CD4-positive, alpha-beta T cell treated with Interleukin-6 for 4 hours (primary cell): ENCODE measurements around the gene PSG4.
"Not testable (repeated sequence)": the region's sequence is repeated elsewhere in the genome, so short reads cannot be mapped to it uniquely, and the experiment has no call there.

Source experiments
- DNase-seq: peaks from one replicate; pipeline ENCODE4 v3.0.0-alpha.2; 2020; ENCODE audit warnings: mixed read lengths

PSG4 gene

GRCh38 chr19:43197666-43198397 lies 7.6 kb downstream of the PSG4 start:
- not testable (repeated sequence) for DNase-seq

- not testable (repeated sequence) for DNase-seq
Observed at GRCh38 chr19:43194397-43194796, 11.0 kb downstream of the PSG4 start.

GRCh38 chr19:43192381-43193155 lies 12.9 kb downstream of the PSG4 start:
- DNase-seq, result not testable (repeated sequence)

GRCh38 chr19:43188092-43188491 lies 17.3 kb downstream of the PSG4 start:
- not testable (repeated sequence) for DNase-seq

GRCh38 chr19:43186311-43186935 lies 19.0 kb downstream of the PSG4 start, which contains the start of gene PSG5:
Gene PSG5 (minus strand): TSS chr19:43186536. CDS start chr19:43186405, 131 bp downstream.
- not testable (repeated sequence) for DNase-seq

GRCh38 chr19:43181869-43182771 lies 23.3 kb downstream of the PSG4 start:
- DNase-seq, result not testable (repeated sequence)

GRCh38 chr19:43179569-43180147 lies 25.8 kb downstream of the PSG4 start:
- not testable (repeated sequence) for DNase-seq

GRCh38 chr19:43178577-43178976 lies 26.9 kb downstream of the PSG4 start:
- DNase-seq, result not testable (repeated sequence)

- not testable (repeated sequence) for DNase-seq
Observed at GRCh38 chr19:43165906-43166305, 39.5 kb downstream of the PSG4 start.

GRCh38 chr19:43163135-43163534 lies 42.3 kb downstream of the PSG4 start:
- not testable (repeated sequence) for DNase-seq

- not testable (repeated sequence) for DNase-seq
Observed at GRCh38 chr19:43162261-43162660, 43.2 kb downstream of the PSG4 start.

GRCh38 chr19:43152214-43152613 lies 53.2 kb downstream of the PSG4 start:
- DNase-seq, result no peak

- not testable (repeated sequence) for DNase-seq
Observed at GRCh38 chr19:43149788-43150187, 55.6 kb downstream of the PSG4 start.

- DNase-seq, result no peak
Observed at GRCh38 chr19:43148233-43148632, 57.2 kb downstream of the PSG4 start.
